Glutamatergic neuron (in vitro differentiated cells): Measurements from ENCODE around the gene CCDC87. TPM values are rescaled to one million over a fixed set of nuclear protein-coding genes. Genes with fewer than 3 reads are reported as not detected.

Experiments
- DNase-seq: peaks from one replicate; pipeline ENCODE4 v3.0.0; 2022
- H3K27ac Mint-ChIP-seq: one replicate; pipeline ENCODE4 v1.8.0; 2020; ENCODE audit warnings: mild to moderate bottlenecking, mixed read lengths, inconsistent platforms; ENCODE audit not compliant: unreplicated experiment
- H3K27me3 Mint-ChIP-seq: one replicate; pipeline ENCODE4 v1.8.0; 2020; ENCODE audit warnings: mild to moderate bottlenecking, moderate library complexity, mixed read lengths, inconsistent platforms; ENCODE audit not compliant: unreplicated experiment
- H3K36me3 Mint-ChIP-seq: one replicate; pipeline ENCODE4 v1.8.0; 2020; ENCODE audit warnings: mild to moderate bottlenecking, mixed read lengths, inconsistent platforms; ENCODE audit not compliant: unreplicated experiment
- H3K4me1 Mint-ChIP-seq: one replicate; pipeline ENCODE4 v1.8.0; 2020; ENCODE audit warnings: mild to moderate bottlenecking, low read depth, mixed read lengths, inconsistent platforms; ENCODE audit not compliant: unreplicated experiment
- H3K4me3 Mint-ChIP-seq: one replicate; pipeline ENCODE4 v1.8.0; 2020; ENCODE audit warnings: mild to moderate bottlenecking, mixed read lengths, inconsistent platforms; ENCODE audit not compliant: unreplicated experiment
- H3K9me3 Mint-ChIP-seq: one replicate; pipeline ENCODE4 v1.8.0; 2020; ENCODE audit warnings: mild to moderate bottlenecking, moderate library complexity, mixed read lengths, inconsistent platforms; ENCODE audit not compliant: unreplicated experiment
- CTCF ChIP-seq: fragments of 200-600 bp; sonication (generic); IDR thresholded peaks from one replicate; pipeline ENCODE4 v1.5.0; 2021; ENCODE audit not compliant: partially characterized antibody, unreplicated experiment
- total RNA-seq: library from RNA; stranded (reverse); fragmentation: NEBNext Ultra II Directional; extraction: Animal tissue kit (Norgen Biotek cat#: 25700); gene quantifications from one replicate; pipeline ENCODE4 v1.2.1, GENCODE V29; 2021; ENCODE audit not compliant: unreplicated experiment

Gene CCDC87
- total RNA-seq, 1 donor from 2014 or later = 0.51 TPM

GRCh38 chr11:66581261-66581660 lies 11.6 kb downstream of the CCDC87 start:
- TF ChIP-seq CTCF = no peak
- peaks cover 5% of the 10 kb centered on the region for H3K9me3 Mint-ChIP-seq
- H3K27me3 Mint-ChIP-seq = no peaks in the 10 kb centered on the region
- H3K27ac Mint-ChIP-seq = no peak overlapping the region
- H3K36me3 Mint-ChIP-seq = peaks cover 5% of the 10 kb centered on the region
- H3K4me1 Mint-ChIP-seq = no peaks in the 10 kb centered on the region
- H3K4me3 Mint-ChIP-seq = no peak overlapping the region
- DNase-seq = no peak

- no peak for DNase-seq
- no peak for TF ChIP-seq CTCF
- Mint-ChIP-seq H3K9me3 (peaks cover 5% of the 10 kb centered on the region), H3K4me3 (no peak overlapping the region), H3K36me3 (peaks cover 5% of the 10 kb centered on the region), H3K27ac (no peak overlapping the region), H3K4me1 (no peaks in the 10 kb centered on the region), H3K27me3 (no peaks in the 10 kb centered on the region)
Observed at GRCh38 chr11:66580803-66581202, 12.1 kb downstream of the CCDC87 start.

- Mint-ChIP-seq H3K27me3 (peaks cover 5% of the 10 kb centered on the region), H3K4me1 (no peaks in the 10 kb centered on the region), H3K27ac (no peak overlapping the region), H3K4me3 (no peak overlapping the region), H3K36me3 (peaks cover 17% of the 10 kb centered on the region), H3K9me3 (peaks cover 7% of the 10 kb centered on the region)
- peak; percentile 87 for TF ChIP-seq CTCF
- peak; percentile 89 for DNase-seq
Observed at GRCh38 chr11:66579017-66579606, 13.8 kb downstream of the CCDC87 start.

GRCh38 chr11:66570850-66571180 lies 22.0 kb downstream of the CCDC87 start:
- Mint-ChIP-seq H3K4me3 (peak overlapping the region; percentile 68), H3K9me3 (peaks cover 8% of the 10 kb centered on the region), H3K27me3 (peaks cover 6% of the 10 kb centered on the region), H3K36me3 (peaks cover 18% of the 10 kb centered on the region), H3K4me1 (peaks cover 10% of the 10 kb centered on the region), H3K27ac (peak overlapping the region; percentile 33)
- no peak for DNase-seq
- no peak for TF ChIP-seq CTCF

- peaks cover 10% of the 10 kb centered on the region for H3K4me1 Mint-ChIP-seq
- H3K9me3 Mint-ChIP-seq = peaks cover 8% of the 10 kb centered on the region
- H3K27me3 Mint-ChIP-seq = peaks cover 6% of the 10 kb centered on the region
- H3K36me3 Mint-ChIP-seq = peaks cover 15% of the 10 kb centered on the region
- no peak for TF ChIP-seq CTCF
- peak overlapping the region; percentile 20 for H3K27ac Mint-ChIP-seq
- DNase-seq = no peak
- peak overlapping the region; percentile 68 for H3K4me3 Mint-ChIP-seq
Observed at GRCh38 chr11:66570079-66570849, 22.6 kb downstream of the CCDC87 start.
